Ascending aorta (tissue), 2 donors: ENCODE results near the gene HLTF. TPM values are rescaled to one million over a fixed set of nuclear protein-coding genes. Genes with fewer than 3 reads are reported as not detected.

Experiments
- DNase-seq, 2 donors: peaks; one replicate each; pipeline ENCODE4 v3.0.0-alpha.2; 2019; ENCODE audit warnings: low spot score in 2 of 2
- H3K27ac ChIP-seq, 2 donors: fragments of 200-600 bp; sonication (generic); one replicate each; pipeline ENCODE4 v1.5.1; 2016 to 2017; ENCODE audit warnings: mild to moderate bottlenecking in 1 of 2
- H3K27me3 ChIP-seq: fragments of 200-600 bp; sonication (generic); one replicate; pipeline ENCODE4 v1.5.1; 2017
- H3K36me3 ChIP-seq, 2 donors: fragments of 200-600 bp; sonication (generic); one replicate each; pipeline ENCODE4 v1.5.1; 2016
- H3K4me1 ChIP-seq, 2 donors: fragments of 200-600 bp; sonication (generic); one replicate each; pipeline ENCODE4 v1.5.1; 2016 to 2017; ENCODE audit warnings: mild to moderate bottlenecking in 1 of 2
- H3K4me3 ChIP-seq, 2 donors: fragments of 200-600 bp; sonication (generic); one replicate each; pipeline ENCODE4 v1.5.1; 2016 to 2017; ENCODE audit warnings: mild to moderate bottlenecking in 1 of 2
- H3K9me3 ChIP-seq, 2 donors: fragments of 200-600 bp; sonication (generic); one replicate each; pipeline ENCODE4 v1.5.1; 2016
- CTCF ChIP-seq, 3 experiments: fragments of 200-600 bp in 2 of 3; fragments of 450-650 bp in 1 of 3; sonication (generic) in 2 of 3; IDR thresholded peaks; one replicate each; pipeline ENCODE4 v1.5.1; 2016 to 2019; ENCODE audit warnings: antibody characterized with exemption in 3 of 3, mild to moderate bottlenecking in 1 of 3, moderate library complexity in 1 of 3
- intact Hi-C: fragments of 100-400 bp; cut with DNase I; formaldehyde crosslinking; loops from one replicate; pipeline ENCODE4 v1.15.1; 2023
- total RNA-seq: library from RNA; depleted of rRNA; stranded (reverse); fragments of >200 nt; gene quantifications from one replicate; pipeline ENCODE4 v1.1.0, GENCODE V29; 2016

Gene HLTF
- total RNA-seq, 1 donor from 2014 or later: 136 TPM

GRCh38 chr3:149128821-149129220, 42.5 kb upstream of the HLTF start:
- Histone ChIP-seq H3K36me3 (no peaks in the 10 kb centered on the region), H3K27ac (peak overlapping the region; percentile 87 to 89), H3K4me3 (peak overlapping the region; percentile 73 to 94), H3K27me3 (no peaks in the 10 kb centered on the region), H3K4me1 (peaks cover 0 to 12% of the 10 kb centered on the region in 2 donors), H3K9me3 (no peaks in the 10 kb centered on the region)
- intact Hi-C loops: loop anchor here (1.0 to 10.0 kb wide), 4 partner anchors 43 to 343 kb away; partner anchors contain the start of genes HLTF, TM4SF1 and TM4SF4
- DNase-seq: no peak
- no peak for TF ChIP-seq CTCF (IDR thresholded peaks at IDR 0.05)

- no peaks in the 10 kb centered on the region for H3K36me3 ChIP-seq
- H3K27me3 ChIP-seq: no peaks in the 10 kb centered on the region
- no peak for TF ChIP-seq CTCF (IDR thresholded peaks at IDR 0.05)
- intact Hi-C loops: loop anchor here (10.0 kb wide), 1 partner anchor 252 kb away; the partner anchor contains the start of gene TM4SF1
- H3K4me1 ChIP-seq: no peaks in the 10 kb centered on the region
- no peaks in the 10 kb centered on the region for H3K9me3 ChIP-seq
- no peak overlapping the region for H3K4me3 ChIP-seq
- H3K27ac ChIP-seq: no peak overlapping the region
- DNase-seq: no peak
These were observed 36.6 kb upstream of the HLTF start for GRCh38 chr3:149122721-149123578.

- Histone ChIP-seq H3K27me3 (no peaks in the 10 kb centered on the region), H3K9me3 (no peaks in the 10 kb centered on the region), H3K4me3 (no peak overlapping the region), H3K4me1 (peaks cover 0 to 3% of the 10 kb centered on the region in 2 donors), H3K36me3 (no peaks in the 10 kb centered on the region), H3K27ac (no peak overlapping the region)
- intact Hi-C loops: loop anchor here (1.0 to 10.0 kb wide), 3 partner anchors 153 to 254 kb away; partner anchors contain the start of gene TM4SF1
- no peak for DNase-seq
- peak; percentile 51 to 71 (median 66) for TF ChIP-seq CTCF (IDR thresholded peaks at IDR 0.05)
These were observed 34.0 kb upstream of the HLTF start for GRCh38 chr3:149120051-149120972.

- H3K27me3 ChIP-seq: no peaks in the 10 kb centered on the region
- no peaks in the 10 kb centered on the region for H3K9me3 ChIP-seq
- H3K36me3 ChIP-seq: no peaks in the 10 kb centered on the region
- peaks cover 0 to 12% of the 10 kb centered on the region in 2 donors for H3K4me1 ChIP-seq
- H3K27ac ChIP-seq: no peak overlapping the region
- no peak overlapping the region for H3K4me3 ChIP-seq
- no peak for TF ChIP-seq CTCF (IDR thresholded peaks at IDR 0.05)
- DNase-seq: no peak
- intact Hi-C loops: no loop called here
These were observed 33.1 kb upstream of the HLTF start for GRCh38 chr3:149119466-149119865.

DNA sequence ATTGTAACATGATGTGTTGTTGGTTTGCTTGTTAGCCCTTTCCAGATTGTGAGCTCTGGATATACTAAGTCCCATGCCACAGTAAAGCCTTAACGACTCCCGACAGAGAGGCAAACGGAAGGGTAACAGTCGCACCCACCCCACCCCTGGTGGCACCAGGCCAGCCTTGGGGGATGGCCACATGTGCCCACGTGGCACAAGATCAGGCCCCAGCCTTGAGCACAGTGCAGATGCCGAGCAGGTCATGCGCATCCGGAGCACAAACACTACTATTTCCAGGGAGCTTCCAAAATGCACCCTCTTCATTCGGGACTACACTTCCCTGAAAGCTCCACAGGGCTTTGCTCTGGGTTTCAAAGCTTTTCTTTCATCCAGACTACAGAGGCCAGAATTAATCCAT, 32.4 kb upstream of the HLTF start:
- no peak for TF ChIP-seq CTCF (IDR thresholded peaks at IDR 0.05)
- no peak overlapping the region for H3K4me3 ChIP-seq
- H3K27ac ChIP-seq: no peak overlapping the region
- no peaks in the 10 kb centered on the region for H3K36me3 ChIP-seq
- intact Hi-C loops: no loop called here
- H3K27me3 ChIP-seq: no peaks in the 10 kb centered on the region
- peaks cover 0 to 15% of the 10 kb centered on the region in 2 donors for H3K4me1 ChIP-seq
- no peak for DNase-seq
- no peaks in the 10 kb centered on the region for H3K9me3 ChIP-seq
